ENCODE measurements around the gene ESYT3. TPM values are rescaled to one million over a fixed set of nuclear protein-coding genes. Genes with fewer than 3 reads are reported as not detected.
"Not testable (repeated sequence)": the region's sequence is repeated elsewhere in the genome, so short reads cannot be mapped to it uniquely, and the experiment has no call there.

ESYT3 gene
- total RNA-seq, 1 donor from 2014 or later: 0.80 TPM

GRCh38 chr3:138461896-138462295 lies 27.5 kb downstream of the ESYT3 start:
- no peak for ATAC-seq

- ATAC-seq: no peak
These were observed 29.5 kb downstream of the ESYT3 start for GRCh38 chr3:138463724-138464490.

GRCh38 chr3:138464491-138464860 lies 30.1 kb downstream of the ESYT3 start:
- no peak for ATAC-seq

- ATAC-seq: no peak
These were observed 31.0 kb downstream of the ESYT3 start for GRCh38 chr3:138465451-138465850.

GRCh38 chr3:138465925-138466324 lies 31.5 kb downstream of the ESYT3 start:
- ATAC-seq: no peak

GRCh38 chr3:138467931-138468330 lies 33.5 kb downstream of the ESYT3 start:
- ATAC-seq: no peak

- no peak for ATAC-seq
These were observed 34.0 kb downstream of the ESYT3 start for GRCh38 chr3:138468451-138468850.

GRCh38 chr3:138468886-138469285 lies 34.5 kb downstream of the ESYT3 start:
- no peak for ATAC-seq

- ATAC-seq: no peak
These were observed 35.5 kb downstream of the ESYT3 start for GRCh38 chr3:138469874-138470273.

GRCh38 chr3:138470687-138471086 lies 36.3 kb downstream of the ESYT3 start:
- no peak for ATAC-seq

GRCh38 chr3:138471481-138471880 lies 37.1 kb downstream of the ESYT3 start:
- no peak for ATAC-seq

GRCh38 chr3:138472141-138472825 lies 37.9 kb downstream of the ESYT3 start:
- no peak for ATAC-seq

GRCh38 chr3:138473391-138473790 lies 39.0 kb downstream of the ESYT3 start:
- ATAC-seq: no peak

- ATAC-seq: no peak
These were observed 39.7 kb downstream of the ESYT3 start for GRCh38 chr3:138474163-138474562.

- peak; percentile 89 for ATAC-seq
These were observed 42.1 kb downstream of the ESYT3 start for GRCh38 chr3:138476526-138476925.

- no peak for ATAC-seq
These were observed 42.7 kb downstream of the ESYT3 start for GRCh38 chr3:138477120-138477519.

- ATAC-seq: no peak
These were observed 43.4 kb downstream of the ESYT3 start for GRCh38 chr3:138477801-138478200.

- no peak for ATAC-seq
These were observed 45.0 kb downstream of the ESYT3 start for GRCh38 chr3:138479438-138479863.

GRCh38 chr3:138484672-138485071 lies 50.3 kb downstream of the ESYT3 start:
- ATAC-seq: not testable (repeated sequence)

GRCh38 chr3:138486580-138486979 lies 52.2 kb downstream of the ESYT3 start:
- ATAC-seq: not testable (repeated sequence)

- ATAC-seq: no peak
These were observed 57.6 kb downstream of the ESYT3 start for GRCh38 chr3:138491971-138492370.

GRCh38 chr3:138492980-138493675 lies 58.7 kb downstream of the ESYT3 start:
- no peak for ATAC-seq

GRCh38 chr3:138493804-138494606 lies 59.6 kb downstream of the ESYT3 start:
- peak; percentile 50 for ATAC-seq
